HepG2 (cell line): ENCODE results near the gene HMGCS2. TPM values are rescaled to one million over a fixed set of nuclear protein-coding genes. Genes with fewer than 3 reads are reported as not detected.

Source experiments
- AHDC1 ChIP-seq: sonication (generic); formaldehyde crosslinking; IDR thresholded peaks from 2 replicates; pipeline ENCODE4 v1.5.1; 2020; ENCODE audit warnings: mild to moderate bottlenecking, missing genetic modification reagents, borderline replicate concordance
- BCL6 ChIP-seq: IDR thresholded peaks from 2 replicates; pipeline ENCODE4 v1.6.1; 2016; ENCODE audit warnings: missing genetic modification reagents, missing compliant biosample characterization
- ERF ChIP-seq: IDR thresholded peaks from 2 replicates; pipeline ENCODE4 v1.6.1; 2018; ENCODE audit warnings: missing biosample characterization, missing genetic modification reagents
- ETS1 ChIP-seq: sonication (generic); formaldehyde crosslinking; IDR thresholded peaks from 2 replicates; pipeline ENCODE4 v1.4.0; 2020; ENCODE audit warnings: missing genetic modification reagents
- KAT8 ChIP-seq: IDR thresholded peaks from 2 replicates; pipeline ENCODE4 v1.6.1; 2016; ENCODE audit warnings: missing genetic modification reagents, missing compliant biosample characterization
- KLF12 ChIP-seq: sonication (generic); formaldehyde crosslinking; IDR thresholded peaks from 2 replicates; pipeline ENCODE4 v1.4.0; 2020; ENCODE audit warnings: missing genetic modification reagents, borderline replicate concordance
- SIN3B ChIP-seq: fragments of 150-350 bp; IDR thresholded peaks from 2 replicates; pipeline ENCODE4 v1.6.1; 2014; ENCODE audit warnings: low read length
- STAG1 ChIP-seq: sonication (generic); formaldehyde crosslinking; IDR thresholded peaks from 2 replicates; pipeline ENCODE4 v1.4.0; 2020; ENCODE audit warnings: missing genetic modification reagents
- TRIM24 ChIP-seq: sonication (generic); formaldehyde crosslinking; IDR thresholded peaks from 2 replicates; pipeline ENCODE4 v1.8.0; 2022; ENCODE audit warnings: mild to moderate bottlenecking, missing genetic modification reagents
- ZNF124 ChIP-seq: sonication (generic); formaldehyde crosslinking; IDR thresholded peaks from 2 replicates; pipeline ENCODE4 v1.4.0; 2020; ENCODE audit warnings: missing genetic modification reagents
- ZNF644 ChIP-seq: IDR thresholded peaks from 2 replicates; pipeline ENCODE4 v1.6.1; 2016; ENCODE audit warnings: low read depth
- ZNF720 ChIP-seq: sonication (generic); formaldehyde crosslinking; IDR thresholded peaks from 2 replicates; pipeline ENCODE4 v1.4.0; 2020; ENCODE audit warnings: missing genetic modification reagents
- ZNF781 ChIP-seq: sonication (generic); formaldehyde crosslinking; IDR thresholded peaks from 2 replicates; pipeline ENCODE4 v1.5.1; 2020; ENCODE audit warnings: borderline replicate concordance, mild to moderate bottlenecking, missing genetic modification reagents; ENCODE audit errors: not compliant biosample characterization
- ZSCAN12 ChIP-seq: sonication (generic); formaldehyde crosslinking; IDR thresholded peaks from 2 replicates; pipeline ENCODE4 v1.9.0; 2021; ENCODE audit warnings: mild to moderate bottlenecking, missing genetic modification reagents
- polyA plus RNA-seq, 8 experiments: library from polyadenylated mRNA; depleted of rRNA in 3 of 8; stranded (reverse) in 7 of 8; unstranded in 1 of 8; fragments of >200 nt; fragmentation: Illumina TruSeq in 4 of 8; extraction: Trizol in 4 of 8; gene quantifications; 2 replicates each; pipeline versions ENCODE4 v1.2.1 to v1.2.3, GENCODE V29; 2011 to 2016; ENCODE audit warnings: low read depth in 4 of 8, missing spikeins in 1 of 8, mixed read lengths in 1 of 8; ENCODE audit not compliant: insufficient read depth in 1 of 8
- total RNA-seq, 5 experiments: library from RNA; depleted of rRNA; stranded (reverse); fragments of >200 nt; fragmentation: Illumina TruSeq; extraction: Trizol; gene quantifications; 2 replicates each; pipeline ENCODE4 v1.2.3, GENCODE V29; 2016; ENCODE audit warnings: low read depth in 1 of 5
- TF ChIP-seq, protein P1 (sequence below): sonication (generic); formaldehyde crosslinking; IDR thresholded peaks from 2 replicates; pipeline ENCODE4 v1.9.0; 2021; ENCODE audit warnings: mild to moderate bottlenecking, missing genetic modification reagents
- TF ChIP-seq, protein P2 (sequence below): sonication (generic); formaldehyde crosslinking; IDR thresholded peaks from 2 replicates; pipeline ENCODE4 v1.4.0; 2020; ENCODE audit warnings: mild to moderate bottlenecking, low read depth, missing genetic modification reagents
- TF ChIP-seq, protein P3 (sequence below): IDR thresholded peaks from 2 replicates; pipeline ENCODE4 v1.6.1; 2016; ENCODE audit warnings: low read depth, borderline replicate concordance

The HMGCS2 gene
- total and polyA plus RNA-seq, 2 of the 13 experiments (the other 11 are each of a cell fraction or from before 2014, with no cell fraction given) = 0.44 to 1.5 TPM

DNA sequence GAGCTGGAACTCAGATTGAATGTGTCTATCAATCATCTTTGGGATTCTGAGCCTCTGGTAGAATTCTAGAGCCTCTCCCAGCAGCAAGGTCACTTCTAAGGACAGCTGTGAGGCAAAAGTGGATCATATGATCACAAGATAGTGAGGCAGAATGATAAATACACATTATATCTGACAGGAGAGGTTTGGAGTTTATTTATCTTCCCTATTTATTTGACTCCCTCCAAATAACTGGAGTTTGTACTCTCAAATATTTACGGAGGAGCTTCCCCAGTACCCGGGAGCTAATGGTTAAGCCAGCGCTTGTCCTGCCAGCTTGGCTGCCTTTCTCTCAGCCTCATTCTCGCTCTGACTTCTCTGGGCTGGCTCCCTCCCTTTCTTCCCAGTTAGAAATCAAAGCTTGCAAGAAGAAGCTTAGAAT lies 2.3 kb downstream of the HMGCS2 start (continued):
- peak; percentile 94 for TF ChIP-seq AHDC1 (CRISPR knock-in tag)
- TF ChIP-seq, protein P1, sequence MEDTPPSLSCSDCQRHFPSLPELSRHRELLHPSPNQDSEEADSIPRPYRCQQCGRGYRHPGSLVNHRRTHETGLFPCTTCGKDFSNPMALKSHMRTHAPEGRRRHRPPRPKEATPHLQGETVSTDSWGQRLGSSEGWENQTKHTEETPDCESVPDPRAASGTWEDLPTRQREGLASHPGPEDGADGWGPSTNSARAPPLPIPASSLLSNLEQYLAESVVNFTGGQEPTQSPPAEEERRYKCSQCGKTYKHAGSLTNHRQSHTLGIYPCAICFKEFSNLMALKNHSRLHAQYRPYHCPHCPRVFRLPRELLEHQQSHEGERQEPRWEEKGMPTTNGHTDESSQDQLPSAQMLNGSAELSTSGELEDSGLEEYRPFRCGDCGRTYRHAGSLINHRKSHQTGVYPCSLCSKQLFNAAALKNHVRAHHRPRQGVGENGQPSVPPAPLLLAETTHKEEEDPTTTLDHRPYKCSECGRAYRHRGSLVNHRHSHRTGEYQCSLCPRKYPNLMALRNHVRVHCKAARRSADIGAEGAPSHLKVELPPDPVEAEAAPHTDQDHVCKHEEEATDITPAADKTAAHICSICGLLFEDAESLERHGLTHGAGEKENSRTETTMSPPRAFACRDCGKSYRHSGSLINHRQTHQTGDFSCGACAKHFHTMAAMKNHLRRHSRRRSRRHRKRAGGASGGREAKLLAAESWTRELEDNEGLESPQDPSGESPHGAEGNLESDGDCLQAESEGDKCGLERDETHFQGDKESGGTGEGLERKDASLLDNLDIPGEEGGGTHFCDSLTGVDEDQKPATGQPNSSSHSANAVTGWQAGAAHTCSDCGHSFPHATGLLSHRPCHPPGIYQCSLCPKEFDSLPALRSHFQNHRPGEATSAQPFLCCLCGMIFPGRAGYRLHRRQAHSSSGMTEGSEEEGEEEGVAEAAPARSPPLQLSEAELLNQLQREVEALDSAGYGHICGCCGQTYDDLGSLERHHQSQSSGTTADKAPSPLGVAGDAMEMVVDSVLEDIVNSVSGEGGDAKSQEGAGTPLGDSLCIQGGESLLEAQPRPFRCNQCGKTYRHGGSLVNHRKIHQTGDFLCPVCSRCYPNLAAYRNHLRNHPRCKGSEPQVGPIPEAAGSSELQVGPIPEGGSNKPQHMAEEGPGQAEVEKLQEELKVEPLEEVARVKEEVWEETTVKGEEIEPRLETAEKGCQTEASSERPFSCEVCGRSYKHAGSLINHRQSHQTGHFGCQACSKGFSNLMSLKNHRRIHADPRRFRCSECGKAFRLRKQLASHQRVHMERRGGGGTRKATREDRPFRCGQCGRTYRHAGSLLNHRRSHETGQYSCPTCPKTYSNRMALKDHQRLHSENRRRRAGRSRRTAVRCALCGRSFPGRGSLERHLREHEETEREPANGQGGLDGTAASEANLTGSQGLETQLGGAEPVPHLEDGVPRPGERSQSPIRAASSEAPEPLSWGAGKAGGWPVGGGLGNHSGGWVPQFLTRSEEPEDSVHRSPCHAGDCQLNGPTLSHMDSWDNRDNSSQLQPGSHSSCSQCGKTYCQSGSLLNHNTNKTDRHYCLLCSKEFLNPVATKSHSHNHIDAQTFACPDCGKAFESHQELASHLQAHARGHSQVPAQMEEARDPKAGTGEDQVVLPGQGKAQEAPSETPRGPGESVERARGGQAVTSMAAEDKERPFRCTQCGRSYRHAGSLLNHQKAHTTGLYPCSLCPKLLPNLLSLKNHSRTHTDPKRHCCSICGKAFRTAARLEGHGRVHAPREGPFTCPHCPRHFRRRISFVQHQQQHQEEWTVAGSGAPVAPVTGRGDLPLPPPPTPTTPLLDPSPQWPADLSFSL (CRISPR knock-in tag) = no peak
- TF ChIP-seq, protein P2, sequence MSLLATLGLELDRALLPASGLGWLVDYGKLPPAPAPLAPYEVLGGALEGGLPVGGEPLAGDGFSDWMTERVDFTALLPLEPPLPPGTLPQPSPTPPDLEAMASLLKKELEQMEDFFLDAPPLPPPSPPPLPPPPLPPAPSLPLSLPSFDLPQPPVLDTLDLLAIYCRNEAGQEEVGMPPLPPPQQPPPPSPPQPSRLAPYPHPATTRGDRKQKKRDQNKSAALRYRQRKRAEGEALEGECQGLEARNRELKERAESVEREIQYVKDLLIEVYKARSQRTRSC (CRISPR knock-in tag) = no peak
- TF ChIP-seq SIN3B = no peak
- 0 out of 2 replicates have a peak, but pooled peaks have one; percentile 15 for TF ChIP-seq KLF12 (CRISPR knock-in tag)
- no peak for TF ChIP-seq ZSCAN12
- TF ChIP-seq KAT8 (CRISPR knock-in tag) = peak; percentile 66
- 0 out of 2 replicates have a peak, but pooled peaks have one; percentile 35 for TF ChIP-seq ERF (CRISPR knock-in tag)
- TF ChIP-seq ZNF781 (CRISPR knock-in tag) = no peak
- peak; percentile 63 for TF ChIP-seq BCL6 (CRISPR knock-in tag)
- TF ChIP-seq ZNF720 (CRISPR knock-in tag) = no peak
- TF ChIP-seq, protein P3, sequence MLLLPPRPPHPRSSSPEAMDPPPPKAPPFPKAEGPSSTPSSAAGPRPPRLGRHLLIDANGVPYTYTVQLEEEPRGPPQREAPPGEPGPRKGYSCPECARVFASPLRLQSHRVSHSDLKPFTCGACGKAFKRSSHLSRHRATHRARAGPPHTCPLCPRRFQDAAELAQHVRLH (CRISPR knock-in tag) = no peak
- TF ChIP-seq ETS1 (CRISPR knock-in tag) = no peak
- 0 out of 2 replicates have a peak, but pooled peaks have one; percentile 7 for TF ChIP-seq STAG1 (CRISPR knock-in tag)
- 0 out of 2 replicates have a peak, but pooled peaks have one; percentile 12 for TF ChIP-seq ZNF644
- no peak for TF ChIP-seq ZNF124 (CRISPR knock-in tag)
- TF ChIP-seq TRIM24 (CRISPR knock-in tag) = no peak
